Thyroid gland (tissue), 4 donors: ENCODE results near the gene DOK6. TPM values are rescaled to one million over a fixed set of nuclear protein-coding genes. Genes with fewer than 3 reads are reported as not detected.

Experiments
- DNase-seq, 2 donors: peaks; one replicate each; pipeline ENCODE4 v3.0.0-alpha.2; 2019
- H3K27ac ChIP-seq, 3 donors: fragments of 200-600 bp; sonication (generic); 1 replicate in 2 of 3; 2 replicates in 1 of 3; pipeline ENCODE4 v1.5.1; 2016 to 2019; ENCODE audit warnings: mild to moderate bottlenecking in 1 of 3, moderate library complexity in 1 of 3
- H3K27me3 ChIP-seq: fragments of 200-600 bp; sonication (generic); one replicate; pipeline ENCODE4 v1.5.1; 2019
- H3K36me3 ChIP-seq, 2 donors: fragments of 200-600 bp; sonication (generic); one replicate each; pipeline ENCODE4 v1.5.1; 2016 to 2019
- H3K4me1 ChIP-seq, 2 donors: fragments of 200-600 bp; sonication (generic); one replicate each; pipeline ENCODE4 v1.5.1; 2017 to 2019
- H3K4me3 ChIP-seq, 3 donors: fragments of 200-600 bp; sonication (generic); replicated peaks in 1 of 3; 1 replicate in 2 of 3; 2 replicates in 1 of 3; pipeline ENCODE4 v1.5.1; 2016; ENCODE audit warnings: mild to moderate bottlenecking in 1 of 3
- H3K9me3 ChIP-seq: fragments of 200-600 bp; sonication (generic); one replicate; pipeline ENCODE4 v1.5.1; 2017
- CTCF ChIP-seq, 6 experiments: fragments of 200-600 bp in 3 of 6; fragments of 450-650 bp in 3 of 6; sonication (generic) in 3 of 6; IDR thresholded peaks; one replicate each; pipeline ENCODE4 v1.5.1; 2016 to 2019; ENCODE audit warnings: antibody characterized with exemption in 6 of 6, mild to moderate bottlenecking in 2 of 6, inconsistent platforms in 1 of 6, moderate library complexity in 1 of 6
- POLR2A ChIP-seq, 2 donors: fragments of 450-650 bp; IDR thresholded peaks; one replicate each; pipeline ENCODE4 v1.6.1; 2017; ENCODE audit warnings: antibody characterized with exemption in 2 of 2, mild to moderate bottlenecking in 2 of 2, moderate library complexity in 1 of 2
- WGBS, 2 donors: methylation state at CpG; one replicate each; pipeline ENCODE4 v1.1.5; 2017; 5-methylcytosine and 5-hydroxymethylcytosine counted together
- intact Hi-C: fragments of 100-400 bp; cut with DNase I; formaldehyde crosslinking; loops from one replicate; pipeline ENCODE4 v1.15.1; 2023
- total RNA-seq, 4 donors: library from RNA; depleted of rRNA; stranded (reverse); fragments of >200 nt; gene quantifications; one replicate each; pipeline ENCODE4 v1.2.3, GENCODE V29; 2016

The DOK6 gene
- total RNA-seq, 4 donors from 2014 or later: 0.94 to 3.1 (median 2.5) TPM

- Histone ChIP-seq H3K9me3 (no peaks in the 10 kb centered on the region), H3K36me3 (no peaks in the 10 kb centered on the region), H3K4me1 (no peaks in the 10 kb centered on the region), H3K4me3 (no peak overlapping the region), H3K27me3 (no peaks in the 10 kb centered on the region), H3K27ac (no peak overlapping the region)
- 92 to 97% methylated on average over 3 of the region's 3 CpGs for WGBS, 2 donors
- intact Hi-C loops: no loop called here
- DNase-seq: no peak
- TF ChIP-seq CTCF (IDR thresholded peaks at IDR 0.05) (no peak), POLR2A (IDR thresholded peaks at IDR 0.05) (no peak)
Observed at GRCh38 chr18:69697689-69698088, 297.0 kb downstream of the DOK6 start.

- TF ChIP-seq CTCF (IDR thresholded peaks at IDR 0.05): no peak
- TF ChIP-seq POLR2A (IDR thresholded peaks at IDR 0.05): no peak
- WGBS, 2 donors: 94 to 95% methylated on average over 2 of the region's 2 CpGs
- no peak for DNase-seq
- intact Hi-C loops: no loop called here
- no peaks in the 10 kb centered on the region for H3K27me3 ChIP-seq
- no peak overlapping the region for H3K4me3 ChIP-seq
- H3K9me3 ChIP-seq: no peaks in the 10 kb centered on the region
- H3K4me1 ChIP-seq: no peaks in the 10 kb centered on the region
- no peaks in the 10 kb centered on the region for H3K36me3 ChIP-seq
- H3K27ac ChIP-seq: no peak overlapping the region
Observed at GRCh38 chr18:69701305-69701704, 300.6 kb downstream of the DOK6 start.

GRCh38 chr18:69703461-69703860 is 302.8 kb downstream of the DOK6 start:
- intact Hi-C loops: no loop called here
- H3K27ac ChIP-seq: no peak overlapping the region
- no peaks in the 10 kb centered on the region for H3K9me3 ChIP-seq
- H3K4me1 ChIP-seq: no peaks in the 10 kb centered on the region
- H3K27me3 ChIP-seq: no peaks in the 10 kb centered on the region
- H3K4me3 ChIP-seq: no peak overlapping the region
- TF ChIP-seq POLR2A (IDR thresholded peaks at IDR 0.05) (no peak), CTCF (IDR thresholded peaks at IDR 0.05) (no peak)
- no peak for DNase-seq
- H3K36me3 ChIP-seq: no peaks in the 10 kb centered on the region

GRCh38 chr18:69705987-69706386 is 305.3 kb downstream of the DOK6 start:
- H3K4me3 ChIP-seq: no peak overlapping the region
- no peak for DNase-seq
- 81 to 88% methylated on average over 2 of the region's 2 CpGs for WGBS, 2 donors
- intact Hi-C loops: no loop called here
- H3K4me1 ChIP-seq: no peaks in the 10 kb centered on the region
- no peaks in the 10 kb centered on the region for H3K36me3 ChIP-seq
- H3K27ac ChIP-seq: no peak overlapping the region
- H3K9me3 ChIP-seq: no peaks in the 10 kb centered on the region
- no peak for TF ChIP-seq POLR2A (IDR thresholded peaks at IDR 0.05)
- TF ChIP-seq CTCF (IDR thresholded peaks at IDR 0.05): no peak
- H3K27me3 ChIP-seq: no peaks in the 10 kb centered on the region

DNA sequence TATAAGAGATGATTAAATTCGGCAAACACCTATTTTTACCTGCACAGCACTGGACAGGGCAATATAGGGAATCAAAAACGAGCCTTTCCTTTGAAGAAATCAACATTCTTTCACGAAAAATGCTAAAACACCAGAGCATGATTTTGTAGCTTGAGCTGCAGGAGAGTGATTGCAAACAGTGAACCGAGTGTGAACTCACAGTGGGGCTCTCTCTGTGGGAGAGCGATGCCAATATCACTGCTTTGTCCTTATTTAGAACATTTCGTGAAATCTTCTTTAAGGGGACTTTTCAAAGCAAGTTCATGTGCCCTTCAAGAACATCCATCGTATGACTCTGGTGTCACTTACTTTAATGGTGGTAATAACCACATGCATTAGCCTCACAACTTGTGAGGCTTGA is 308.2 kb downstream of the DOK6 start:
- TF ChIP-seq CTCF (IDR thresholded peaks at IDR 0.05) (no peak), POLR2A (IDR thresholded peaks at IDR 0.05) (no peak)
- H3K4me1 ChIP-seq: no peaks in the 10 kb centered on the region
- intact Hi-C loops: no loop called here
- H3K9me3 ChIP-seq: no peaks in the 10 kb centered on the region
- no peaks in the 10 kb centered on the region for H3K36me3 ChIP-seq
- DNase-seq: no peak
- WGBS, 2 donors: 86 to 89% methylated on average over 7 of the region's 7 CpGs
- H3K27me3 ChIP-seq: no peaks in the 10 kb centered on the region
- no peak overlapping the region for H3K27ac ChIP-seq
- H3K4me3 ChIP-seq: no peak overlapping the region
